RCC 7860 (cell line): Measurements from ENCODE around the gene ABCC4.
A peak's percentile ranks its signal among the peaks of the same experiment; 100 is the strongest.
"Not testable (repeated sequence)": the region's sequence is repeated elsewhere in the genome, so short reads cannot be mapped to it uniquely, and the experiment has no call there.

Source experiments
- DNase-seq: peaks from one replicate; pipeline ENCODE4 v3.0.0-alpha.2; 2015; ENCODE audit warnings: low spot score
- FAIRE-seq: peaks from 2 replicates; lab custom pipeline; 2012; peaks lifted over from hg19 to GRCh38; lab: Jason Lieb, UNC

The ABCC4 gene

DNA sequence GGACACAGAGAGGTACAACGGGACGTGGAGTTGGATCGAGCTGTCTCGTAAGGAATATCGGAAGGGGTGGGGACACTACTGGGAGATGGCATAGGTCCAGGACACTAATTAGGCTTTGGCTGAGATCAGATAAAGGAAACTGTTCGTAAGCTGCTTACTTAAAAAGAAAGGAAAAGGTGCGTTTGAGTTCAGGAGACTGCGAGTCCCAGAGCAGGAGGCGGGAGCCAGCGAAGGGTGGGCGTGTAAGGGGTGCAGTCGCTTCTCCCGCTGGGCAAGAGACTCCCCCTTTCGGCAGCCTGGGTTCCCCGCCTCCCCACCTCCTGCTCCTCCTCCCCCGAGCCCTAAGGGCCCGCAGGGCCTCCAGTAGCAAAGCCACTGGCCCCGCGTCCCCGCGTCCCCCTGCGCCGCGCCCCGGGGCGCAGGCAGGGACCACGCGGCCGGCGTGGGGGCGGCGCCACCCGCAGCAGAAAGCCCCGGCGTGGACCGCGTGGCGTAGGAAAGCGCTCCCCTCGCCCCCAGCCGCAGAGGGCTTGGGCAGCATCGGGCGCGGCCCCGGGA lies 547 bp downstream of the ABCC4 start:
- DNase-seq (peak; percentile 47), FAIRE-seq (no peak)

GRCh38 chr13:95298971-95299621 lies 2.2 kb downstream of the ABCC4 start:
- FAIRE-seq (peak; percentile 85), DNase-seq (peak; percentile 85)

DNA sequence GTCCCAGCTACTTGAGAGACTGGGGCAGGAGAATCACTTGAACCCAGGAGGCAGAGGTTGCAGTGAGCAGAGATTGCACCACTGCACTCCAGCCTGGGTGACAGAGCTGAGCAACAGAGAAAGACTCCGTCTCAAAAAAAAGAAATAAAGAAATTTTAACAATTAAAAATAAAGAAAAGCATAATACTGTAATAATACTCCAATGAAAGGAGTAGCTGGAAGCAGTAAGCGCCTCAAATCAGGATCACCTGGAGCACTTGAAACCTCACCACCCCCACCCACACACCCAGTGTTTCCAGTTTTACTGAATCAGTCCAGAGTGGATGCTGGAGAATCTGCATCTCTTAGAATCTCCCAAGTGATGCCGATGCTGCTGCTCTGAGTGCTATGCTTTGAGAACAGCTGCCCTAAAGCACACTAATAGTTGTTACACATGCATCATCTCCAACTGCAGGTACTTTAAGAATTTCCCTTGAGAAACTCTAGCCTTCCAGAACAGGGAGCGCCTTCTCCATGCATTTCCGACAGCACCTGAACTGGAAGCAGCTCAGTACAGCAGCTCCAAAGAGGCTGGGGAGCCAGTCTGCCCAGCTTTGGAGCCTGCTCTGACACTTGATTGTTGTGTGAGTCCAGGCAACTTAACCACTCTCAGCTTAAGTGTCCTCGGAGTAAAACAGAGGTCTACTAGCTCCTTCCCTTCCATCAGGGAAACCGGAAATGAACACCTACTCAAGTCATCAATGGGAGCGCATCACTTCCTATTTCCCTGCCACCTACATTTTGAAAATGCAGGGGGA lies 2.9 kb downstream of the ABCC4 start:
- DNase-seq (no peak), FAIRE-seq (no peak)

DNA sequence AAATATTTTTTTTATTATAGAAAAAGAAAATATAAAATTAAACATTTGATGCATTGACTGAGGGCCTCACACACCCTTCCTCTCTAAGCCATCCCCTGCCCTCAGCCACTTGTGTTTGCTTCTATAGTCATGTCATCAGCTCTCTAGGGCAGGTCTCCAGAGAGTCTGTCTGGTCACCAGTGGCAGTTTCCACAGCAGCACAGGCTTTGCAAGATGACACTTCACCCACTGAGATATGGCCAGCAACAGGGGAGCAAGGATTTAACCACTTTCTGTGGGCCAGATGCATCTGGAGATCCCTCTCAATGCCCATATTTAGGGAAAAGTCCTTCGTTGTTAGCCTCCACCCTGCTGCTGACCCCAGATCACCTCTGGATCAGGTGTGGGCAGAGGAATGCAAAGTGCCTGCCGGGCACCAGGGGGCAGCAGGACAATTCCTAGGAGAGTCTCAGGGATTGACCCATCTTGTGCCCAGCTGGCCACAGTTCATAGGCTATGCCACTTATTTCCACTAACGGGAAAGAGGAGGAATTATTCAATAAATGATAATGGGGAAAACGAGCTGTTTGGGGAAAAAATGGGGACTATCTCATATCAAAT lies 4.8 kb downstream of the ABCC4 start:
- no peak for FAIRE-seq
- DNase-seq = no peak

DNA sequence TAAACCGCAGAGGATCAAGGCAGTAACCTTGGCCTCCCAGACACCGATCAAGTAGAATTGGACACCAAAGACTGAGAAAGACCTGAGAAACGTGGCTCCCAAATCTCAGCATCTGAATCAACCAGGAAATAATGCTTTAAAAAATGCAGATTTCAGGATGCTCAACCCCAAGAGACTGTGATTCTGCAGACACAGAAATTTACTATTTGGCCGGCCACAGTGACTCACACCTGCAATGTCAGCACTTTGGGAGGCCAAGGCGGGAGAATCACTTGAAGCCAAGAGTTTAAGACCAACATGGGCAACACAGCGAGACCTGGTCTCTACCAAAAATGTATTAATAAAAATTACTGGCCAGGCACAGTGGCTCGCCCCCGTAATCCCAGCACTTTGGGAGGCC lies 6.2 kb downstream of the ABCC4 start:
- DNase-seq = peak; percentile 26
- peak; percentile 48 for FAIRE-seq

- no peak for DNase-seq
- FAIRE-seq = no peak
Observed at GRCh38 chr13:95292622-95293021, 8.6 kb downstream of the ABCC4 start.

DNA sequence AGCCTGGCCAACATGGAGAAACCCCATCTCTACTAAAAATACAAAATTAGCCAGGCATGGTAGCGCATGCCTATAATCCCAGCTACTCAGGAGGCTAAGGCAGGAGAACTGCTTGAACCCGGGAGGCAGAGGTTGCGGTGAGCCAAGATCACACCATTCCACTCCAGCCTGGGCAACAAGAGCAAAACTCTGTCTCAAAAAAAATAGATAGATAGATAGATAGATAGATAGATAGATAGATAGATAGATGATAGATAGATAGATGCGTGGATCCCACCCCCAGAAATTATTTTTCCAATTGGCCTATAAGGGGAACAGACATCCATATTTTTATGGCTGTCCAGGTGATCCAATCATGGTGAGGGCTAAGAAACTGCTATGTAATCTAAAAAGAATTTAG lies 11.3 kb downstream of the ABCC4 start:
- not testable (repeated sequence) for DNase-seq, FAIRE-seq

- FAIRE-seq = no peak
- DNase-seq = no peak
Observed at GRCh38 chr13:95289020-95289444, 12.2 kb downstream of the ABCC4 start.

DNA sequence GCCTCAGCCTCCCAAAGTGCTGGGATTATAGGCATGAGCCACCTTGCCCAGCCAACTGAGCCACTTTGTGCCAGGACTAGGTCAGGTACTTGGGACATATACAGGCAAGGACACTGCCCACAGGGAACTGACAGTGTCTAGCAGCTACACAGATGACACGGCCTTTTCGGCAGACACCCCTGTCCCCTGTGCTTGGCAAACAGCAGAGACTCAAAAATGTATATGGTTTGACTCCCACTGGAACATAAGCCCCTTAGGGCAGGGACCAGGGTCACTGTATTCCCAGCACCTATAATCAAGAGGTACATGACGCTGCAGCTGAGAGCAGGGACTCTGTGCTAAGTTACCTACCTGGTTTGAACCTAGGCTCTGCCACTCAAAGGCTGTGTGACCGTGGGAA lies 16.8 kb downstream of the ABCC4 start:
- FAIRE-seq (no peak), DNase-seq (no peak)

DNA sequence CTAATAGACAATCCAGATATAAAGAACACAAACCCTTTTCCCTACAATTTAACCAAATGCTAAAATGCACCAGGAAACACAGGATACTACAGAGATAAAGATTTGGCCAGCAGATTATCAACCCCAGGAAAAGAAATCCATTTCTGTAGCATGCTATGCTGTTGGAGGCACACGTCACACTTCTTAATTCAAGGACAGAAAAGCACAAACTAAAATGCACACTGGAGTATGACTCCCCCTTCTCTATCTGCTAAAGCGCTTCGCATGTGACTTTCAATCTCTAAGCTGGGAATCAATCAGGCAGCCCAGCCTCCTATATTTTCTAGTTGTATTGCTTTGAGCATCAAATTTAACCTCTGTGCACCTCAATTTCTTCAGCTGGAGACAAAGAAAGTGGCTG lies 22.2 kb downstream of the ABCC4 start:
- FAIRE-seq = no peak

DNA sequence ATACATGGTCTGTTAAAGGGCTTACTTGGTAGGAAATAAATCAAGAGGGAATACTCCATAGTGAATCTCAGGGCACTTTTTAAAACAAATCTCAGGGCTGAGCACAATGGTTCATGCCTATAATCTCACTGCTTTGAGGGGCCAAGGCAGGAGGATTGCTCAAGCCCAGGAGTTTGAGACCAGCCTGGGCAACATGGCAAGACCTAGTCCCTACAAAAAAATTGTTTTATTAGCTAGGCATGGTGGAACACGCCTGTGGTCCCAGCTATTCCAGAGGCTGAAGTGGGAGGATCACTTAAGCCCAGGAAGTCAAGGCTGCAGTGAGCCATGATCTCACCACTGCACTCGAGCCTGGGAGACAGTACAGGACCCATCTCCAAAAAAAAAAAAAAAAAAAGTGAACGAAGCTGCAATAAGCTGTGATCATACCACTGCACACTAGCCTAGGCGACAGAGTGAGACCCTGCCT lies 25.2 kb downstream of the ABCC4 start:
- FAIRE-seq = no peak

More for the DNA sequence above, 22.2 kb downstream of the ABCC4 start:
- DNase-seq = no peak

GRCh38 chr13:95275322-95276036 lies 25.8 kb downstream of the ABCC4 start:
- FAIRE-seq = no peak
- no peak for DNase-seq

More for the DNA sequence above, 25.2 kb downstream of the ABCC4 start:
- DNase-seq = no peak

DNA sequence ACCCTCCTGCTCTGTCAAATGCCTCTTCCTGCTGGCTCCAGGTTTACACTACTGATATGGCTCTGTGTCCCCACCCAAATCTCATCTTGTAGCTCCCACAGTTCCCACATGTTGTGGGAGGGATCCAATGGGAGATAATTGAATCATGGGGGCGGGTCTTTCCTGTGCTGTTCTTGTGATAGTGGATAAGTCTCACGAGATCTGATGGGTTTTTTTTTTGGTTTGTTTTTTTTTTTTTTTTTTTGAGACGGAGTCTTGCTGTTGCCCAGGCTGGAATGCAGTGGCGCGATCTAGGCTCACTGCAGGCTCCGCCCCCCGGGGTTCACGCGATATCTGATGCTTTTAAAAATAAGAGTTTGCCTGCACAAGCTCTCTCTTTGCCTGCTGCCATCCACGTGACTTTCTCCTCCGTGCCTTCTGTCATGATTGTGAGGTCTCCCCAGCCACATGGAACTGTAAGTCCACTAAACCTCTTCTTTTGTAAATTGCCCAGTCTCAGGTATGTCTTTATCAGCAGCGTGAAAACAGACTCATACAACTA lies 27.6 kb downstream of the ABCC4 start:
- DNase-seq, FAIRE-seq: not testable (repeated sequence)

DNA sequence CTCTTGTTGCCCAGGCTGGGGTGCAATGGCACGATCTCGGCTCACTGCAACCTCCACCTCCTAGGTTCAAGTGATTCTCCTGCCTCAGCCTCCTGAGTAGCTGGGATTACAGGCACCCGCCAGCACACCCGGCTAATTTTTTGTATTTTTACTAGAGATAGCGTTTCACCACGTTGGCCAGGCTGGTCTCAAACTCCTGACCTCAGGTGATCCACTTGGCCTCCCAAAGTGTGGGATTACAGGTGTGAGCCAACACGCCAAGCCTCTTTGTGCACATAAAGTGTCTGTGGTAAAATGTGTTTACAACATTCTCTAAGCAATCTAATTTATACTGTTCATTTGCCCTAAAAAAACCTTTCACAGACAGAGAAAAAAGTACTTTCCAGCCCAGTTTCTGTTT lies 29.2 kb downstream of the ABCC4 start:
- DNase-seq, FAIRE-seq: not testable (repeated sequence)

DNA sequence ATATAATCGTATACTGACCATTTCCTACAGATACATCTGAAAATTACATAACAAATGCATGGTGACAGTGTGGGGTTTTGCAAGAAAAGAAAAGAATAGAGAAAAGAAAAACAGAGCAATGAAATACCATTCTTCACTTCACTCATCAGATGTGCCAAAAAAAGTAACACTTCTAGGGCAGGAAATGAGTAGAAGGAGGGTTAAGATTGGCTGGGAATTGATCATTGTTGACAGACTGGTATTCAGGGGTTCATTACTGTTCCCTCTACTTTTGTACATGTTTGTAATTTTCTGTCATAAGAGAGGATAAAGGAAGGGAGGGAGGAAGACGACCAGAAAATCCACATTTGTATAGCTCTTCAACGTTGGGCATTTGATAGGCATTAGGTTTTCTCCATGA lies 31.5 kb downstream of the ABCC4 start:
- no peak for FAIRE-seq

GRCh38 chr13:95268343-95269065 lies 32.7 kb downstream of the ABCC4 start:
- not testable (repeated sequence) for DNase-seq, FAIRE-seq

More for the DNA sequence above, 31.5 kb downstream of the ABCC4 start:
- DNase-seq = no peak

GRCh38 chr13:95267662-95268342 lies 33.4 kb downstream of the ABCC4 start:
- peak; percentile 81 for FAIRE-seq
- peak; percentile 81 for DNase-seq

DNA sequence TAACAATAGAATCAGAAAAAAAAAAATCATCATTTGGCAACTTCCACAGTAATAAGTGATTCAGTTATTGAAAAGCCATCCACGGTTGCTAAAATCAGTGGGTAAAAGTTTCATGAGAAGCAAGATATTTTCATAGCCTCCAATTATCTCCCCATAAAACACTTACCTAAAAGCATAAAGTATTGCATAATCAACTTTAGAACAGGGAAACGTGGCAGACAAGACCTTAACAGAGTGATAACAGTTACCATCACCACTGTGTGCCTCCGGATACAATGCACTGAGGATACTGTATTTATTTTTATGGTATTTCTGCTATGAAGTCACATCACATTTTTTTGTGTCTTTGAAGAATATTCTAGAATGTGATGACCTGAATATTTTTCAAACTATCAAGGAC lies 37.0 kb downstream of the ABCC4 start:
- DNase-seq (no peak), FAIRE-seq (no peak)

- FAIRE-seq (no peak), DNase-seq (no peak)
Observed at GRCh38 chr13:95262837-95263384, 38.3 kb downstream of the ABCC4 start.
